GM21723 (cell line): ENCODE measurements around the gene SIKE1.
"Not testable (repeated sequence)": the region's sequence is repeated elsewhere in the genome, so short reads cannot be mapped to it uniquely, and the experiment has no call there.

ENCODE experiments used
- ATAC-seq: cut with Tn5 transposase; IDR thresholded peaks from one replicate; pipeline ENCODE4 v1.9.1; 2021; ENCODE audit warnings: mild to moderate bottlenecking, moderate library complexity; ENCODE audit not compliant: unreplicated experiment

The SIKE1 gene

DNA sequence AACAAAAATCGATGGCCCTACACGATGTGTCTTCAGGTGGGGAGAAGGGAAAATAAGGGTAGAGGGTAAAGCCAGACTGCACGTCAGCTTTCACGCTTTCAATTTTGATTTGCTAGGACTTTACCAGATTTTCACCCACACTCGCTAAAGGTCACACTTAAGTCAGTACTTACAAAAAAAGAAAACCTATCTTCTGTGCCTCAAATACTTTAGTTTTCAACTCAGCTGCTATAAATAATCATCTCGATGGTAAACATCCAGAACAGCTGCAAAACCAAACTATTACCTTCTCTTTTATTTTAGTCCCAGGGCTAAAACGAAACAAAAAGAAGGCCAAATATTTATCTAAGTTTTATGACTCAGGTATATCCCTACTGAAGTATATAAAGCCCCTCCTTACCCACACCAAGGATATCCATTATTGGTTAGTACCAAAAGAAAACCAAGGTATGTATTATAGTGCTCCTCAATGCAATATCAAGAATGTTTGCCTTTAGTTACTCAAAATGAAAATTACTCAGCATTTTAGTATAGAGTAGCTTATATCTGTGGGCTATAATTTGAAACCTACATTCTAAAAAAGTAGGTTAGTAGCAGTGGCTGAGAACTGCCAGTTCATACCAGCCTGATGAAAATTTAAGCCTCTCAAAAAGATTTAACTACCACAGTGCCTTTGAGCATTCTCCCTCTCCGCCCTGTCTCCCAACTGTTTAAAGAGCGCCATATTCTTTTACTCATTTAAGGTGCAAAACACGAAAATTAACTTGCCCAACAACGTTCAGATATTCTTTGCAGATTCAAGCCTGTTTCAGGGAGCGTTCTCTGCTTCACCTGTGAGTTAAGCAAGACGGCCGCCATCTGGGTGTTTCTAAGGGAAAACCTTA is 24.2 kb downstream of the SIKE1 start:
- ATAC-seq = peak; percentile 58

DNA sequence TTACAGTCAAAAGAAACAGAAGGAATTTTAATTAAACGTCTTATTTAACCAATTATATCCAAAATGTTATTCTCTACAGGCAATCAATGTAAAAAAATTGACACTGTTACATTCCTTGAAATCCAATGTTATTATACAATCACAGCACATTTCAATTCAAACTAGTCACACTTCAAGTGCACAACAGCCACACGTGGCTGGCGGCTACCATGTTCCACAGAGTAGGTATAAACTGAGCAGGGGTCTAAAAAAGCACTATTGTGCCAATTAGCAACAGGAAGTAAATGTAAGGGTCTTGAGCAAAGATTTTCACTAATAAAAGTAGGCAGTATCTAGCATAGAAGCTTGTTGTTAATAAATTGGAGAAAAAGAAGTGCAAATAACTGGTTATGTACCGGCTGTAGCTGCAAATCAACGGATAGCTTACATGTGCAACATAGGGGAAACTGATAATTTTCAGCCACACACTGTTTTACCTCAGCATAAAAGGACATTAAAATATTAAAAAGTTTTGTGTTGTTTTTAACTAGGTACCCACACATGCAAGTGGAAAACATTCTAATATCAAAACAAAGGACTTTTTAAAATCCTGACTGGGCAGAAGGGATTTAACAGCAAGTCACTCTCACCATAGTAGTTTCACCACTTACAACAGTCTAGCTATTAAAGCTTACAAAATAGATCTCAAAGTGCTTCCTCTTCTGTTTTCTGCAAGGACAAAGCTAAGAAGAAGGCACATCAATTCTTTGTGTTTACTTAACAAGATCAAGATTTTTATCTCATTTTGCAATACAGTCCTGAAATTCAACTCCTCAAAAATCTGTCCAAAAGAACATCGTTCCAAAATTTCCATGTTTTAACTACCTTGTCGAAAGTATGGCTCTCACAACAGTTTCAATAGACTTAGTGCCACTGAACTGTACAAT is 25.2 kb downstream of the SIKE1 start:
- no peak for ATAC-seq

DNA sequence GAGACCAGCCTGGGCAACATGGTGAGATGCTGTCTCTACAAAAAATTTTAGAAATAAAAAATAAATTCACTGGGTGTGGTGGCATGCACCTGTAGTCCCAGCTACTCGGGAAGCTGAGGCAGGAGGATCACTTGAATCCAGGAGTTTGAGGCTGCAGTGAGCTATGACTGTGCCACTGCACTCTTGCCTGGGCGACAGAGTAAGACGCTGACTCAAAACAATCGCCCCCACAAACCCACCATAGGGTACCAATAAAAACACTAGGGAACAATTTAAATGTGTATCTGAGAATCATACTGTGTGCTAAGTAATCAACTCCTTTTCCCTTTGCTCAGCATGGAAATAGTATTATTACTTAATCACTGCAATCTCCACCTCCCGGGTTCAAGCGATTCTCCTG is 26.8 kb downstream of the SIKE1 start:
- not testable (repeated sequence) for ATAC-seq

DNA sequence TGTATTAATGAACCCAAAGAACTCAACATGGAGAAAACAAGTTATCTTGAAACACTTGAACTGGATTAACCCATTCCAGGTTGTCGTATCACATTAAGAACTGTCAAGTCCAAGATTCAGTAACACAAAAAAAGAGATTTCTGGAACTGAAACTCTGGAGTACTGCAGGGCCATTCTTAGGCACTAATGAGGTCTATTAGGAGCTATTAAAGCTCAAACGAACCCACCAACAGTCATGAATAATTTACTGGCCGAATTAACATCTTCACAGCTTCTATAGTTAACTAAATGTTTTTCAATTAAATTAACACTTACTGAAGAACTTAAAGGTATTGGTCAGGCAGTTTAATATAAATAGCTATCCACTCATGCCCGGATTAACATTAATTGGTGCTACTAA is 27.3 kb downstream of the SIKE1 start:
- ATAC-seq = no peak

DNA sequence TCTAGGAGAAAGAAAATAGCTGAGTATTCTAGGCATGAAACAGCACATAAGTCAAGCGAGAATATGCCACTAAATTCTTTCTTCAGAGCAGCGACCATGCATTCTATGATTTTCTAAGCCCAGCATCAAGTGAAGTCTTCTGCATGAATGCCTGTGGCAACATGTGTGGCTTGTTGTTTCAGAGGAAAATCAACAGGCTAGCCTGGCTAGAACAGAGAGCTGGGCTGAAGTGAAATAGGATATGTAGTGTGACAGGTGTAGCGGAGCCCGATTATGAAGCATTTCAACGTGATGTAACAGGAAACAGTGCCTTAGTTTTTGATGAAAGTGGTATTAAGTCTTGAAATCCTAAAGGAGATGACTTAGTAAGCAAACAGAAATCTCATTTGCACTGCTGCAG is 29.7 kb downstream of the SIKE1 start:
- ATAC-seq = no peak

DNA sequence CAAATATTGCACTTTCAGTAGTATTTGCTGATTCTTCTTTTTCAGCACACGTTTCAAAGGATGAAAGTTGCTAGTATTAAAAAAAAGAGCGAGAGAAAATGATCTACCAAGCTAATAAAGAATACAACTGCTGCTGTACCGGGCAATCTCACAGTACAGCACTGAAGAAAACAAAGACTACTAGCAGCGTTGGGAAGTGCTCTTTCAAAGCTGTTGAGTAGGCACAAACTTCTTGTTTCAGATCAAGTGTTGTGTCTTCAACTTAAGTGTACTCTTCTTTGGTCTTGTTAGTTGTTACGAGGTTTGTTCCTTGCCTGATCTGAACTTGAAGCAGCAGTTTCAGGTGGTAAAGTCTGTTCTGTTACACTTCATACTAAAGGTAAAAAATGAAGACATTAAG is 30.6 kb downstream of the SIKE1 start:
- no peak for ATAC-seq

DNA sequence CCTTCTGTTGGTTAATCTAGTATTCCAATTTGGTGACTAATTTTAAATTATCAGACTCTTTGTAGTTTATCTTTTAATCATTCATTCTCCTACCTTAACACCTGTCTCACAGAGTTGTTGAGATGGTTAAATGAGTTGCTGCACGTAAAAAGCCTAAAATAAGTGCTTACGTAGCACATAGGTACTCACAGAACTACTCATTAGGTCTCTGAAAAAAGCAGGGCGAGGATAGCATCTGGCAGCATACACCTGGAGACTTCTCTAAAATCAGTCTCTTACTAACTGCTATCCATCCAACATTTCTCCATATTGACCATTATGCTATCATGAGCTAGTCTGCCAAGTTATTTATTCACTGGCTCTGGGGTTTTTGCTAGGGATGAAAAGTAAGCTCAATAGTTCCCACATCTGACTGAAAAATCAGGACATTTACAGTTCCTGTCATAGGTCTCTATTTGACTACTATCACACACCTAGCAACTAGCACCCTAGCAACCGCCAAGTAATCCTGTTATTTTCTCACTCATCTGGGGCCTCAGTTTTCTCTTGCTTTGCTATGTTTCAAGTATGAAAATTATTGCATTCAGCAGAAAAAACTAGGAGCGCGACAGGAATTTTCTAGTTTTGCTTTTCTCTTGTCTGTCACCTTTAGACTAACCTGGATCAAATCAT is 33.9 kb downstream of the SIKE1 start:
- ATAC-seq = no peak

DNA sequence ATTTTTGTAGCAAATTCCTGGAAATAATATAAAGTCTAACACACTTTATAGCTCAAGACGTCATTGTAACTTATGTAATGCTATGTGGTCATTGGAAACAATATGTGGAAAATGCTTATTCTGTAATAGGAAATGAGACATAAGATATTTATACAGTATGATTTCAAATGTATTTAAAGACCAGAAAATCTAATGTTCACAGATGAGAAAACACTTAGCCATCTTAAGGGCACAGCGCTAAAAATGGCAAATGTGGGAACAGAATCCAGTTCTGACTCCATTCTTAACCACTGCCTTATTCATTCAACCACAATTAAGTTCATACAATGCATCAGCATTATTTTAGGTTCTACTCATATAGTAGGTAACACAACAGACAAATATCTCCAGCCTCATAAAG is 35.2 kb downstream of the SIKE1 start:
- ATAC-seq = no peak

DNA sequence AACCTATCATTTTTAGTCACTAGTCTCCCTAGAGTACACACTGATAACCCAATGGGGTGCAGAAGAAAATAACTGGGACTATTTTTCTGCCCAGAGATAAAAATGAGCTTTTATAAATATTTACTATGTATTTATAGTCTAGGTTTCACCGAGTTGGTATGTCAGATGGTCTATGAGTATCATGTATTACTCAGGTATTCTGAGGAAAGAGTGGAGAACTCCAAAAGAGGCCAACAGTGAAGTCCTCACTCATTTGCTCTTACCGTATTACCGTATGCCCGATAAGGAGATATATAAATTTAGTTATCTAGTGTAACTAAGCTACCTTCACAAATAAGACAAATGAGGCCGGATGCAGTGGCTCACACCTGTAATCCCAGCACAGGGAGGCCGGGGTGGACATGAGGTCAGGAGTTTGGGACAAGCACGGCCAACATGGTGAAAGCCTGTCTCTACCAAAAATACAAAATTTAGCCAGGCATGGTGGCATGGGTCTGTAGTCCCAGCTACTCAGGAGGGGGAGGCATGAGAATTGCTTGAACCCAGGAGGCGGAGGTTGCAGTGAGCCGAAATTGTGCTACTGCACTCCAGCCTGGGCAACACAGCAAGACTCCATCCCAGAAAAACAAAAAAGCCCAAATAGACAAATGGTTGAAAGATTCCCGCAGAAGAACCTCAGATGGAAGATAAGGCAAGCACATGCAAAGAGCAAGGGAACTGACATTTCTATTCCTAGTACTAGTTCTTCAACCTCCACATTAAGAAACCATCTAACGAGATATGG is 38.3 kb downstream of the SIKE1 start:
- ATAC-seq = no peak

DNA sequence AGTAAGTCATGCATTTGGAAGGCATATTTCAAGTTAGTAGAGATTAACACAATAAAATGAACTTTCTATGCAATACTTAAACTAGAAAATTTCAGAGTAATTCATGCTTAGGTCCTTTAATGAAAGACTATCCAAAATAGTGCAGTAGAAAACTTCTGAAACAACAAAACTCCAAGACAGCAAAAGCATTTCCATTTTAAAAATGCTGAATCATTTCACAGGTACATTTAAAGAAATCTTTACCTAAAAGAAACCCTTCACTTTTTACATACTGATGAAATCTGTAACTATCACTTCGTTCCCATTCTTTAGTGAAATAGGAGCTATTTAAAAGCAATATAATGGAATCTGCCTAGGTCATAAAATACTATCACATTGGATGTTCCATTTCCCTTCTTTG is 40.2 kb downstream of the SIKE1 start:
- no peak for ATAC-seq

DNA sequence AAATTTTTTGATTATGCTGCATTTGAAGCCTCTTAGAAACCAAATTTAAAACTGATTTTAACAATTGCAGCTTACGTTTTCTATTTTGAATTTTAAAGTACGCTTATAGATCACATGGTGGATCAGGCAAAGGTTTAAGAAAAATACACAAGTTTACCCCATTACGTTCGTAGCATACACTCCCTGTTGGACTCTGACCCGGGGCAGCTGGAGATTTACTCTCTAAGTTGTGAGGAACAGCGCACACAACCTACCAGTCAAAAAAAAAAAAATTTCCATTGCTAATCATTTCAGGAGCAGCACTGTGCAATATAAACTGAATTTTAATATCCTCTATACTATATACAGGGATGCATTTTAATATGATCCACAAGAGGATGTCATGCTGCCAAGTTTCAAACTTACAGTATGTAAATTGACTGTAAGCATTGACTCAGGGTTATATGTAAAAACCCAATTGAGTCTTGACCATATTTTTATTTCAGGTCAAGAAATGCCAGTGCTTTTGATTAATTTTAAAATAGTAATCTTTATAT is 43.1 kb downstream of the SIKE1 start:
- no peak for ATAC-seq

DNA sequence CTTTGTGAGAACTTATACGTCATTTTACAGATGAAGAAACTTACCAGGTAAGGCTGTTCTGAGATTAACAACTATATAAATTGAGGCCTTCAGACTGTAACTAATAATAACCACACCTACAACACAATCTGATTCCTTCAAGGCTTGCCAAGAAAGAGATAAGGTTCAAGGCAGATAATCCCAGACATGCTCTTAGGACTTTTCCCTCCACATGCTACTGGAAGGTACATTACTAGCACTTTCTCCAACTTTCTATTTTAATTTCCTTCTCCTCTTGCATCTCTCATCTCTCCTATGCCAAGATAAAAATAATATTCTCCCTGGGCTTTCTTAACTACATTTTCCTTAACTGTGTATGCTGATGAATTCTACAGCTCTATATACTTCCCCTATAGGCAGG is 45.0 kb downstream of the SIKE1 start:
- ATAC-seq = no peak

DNA sequence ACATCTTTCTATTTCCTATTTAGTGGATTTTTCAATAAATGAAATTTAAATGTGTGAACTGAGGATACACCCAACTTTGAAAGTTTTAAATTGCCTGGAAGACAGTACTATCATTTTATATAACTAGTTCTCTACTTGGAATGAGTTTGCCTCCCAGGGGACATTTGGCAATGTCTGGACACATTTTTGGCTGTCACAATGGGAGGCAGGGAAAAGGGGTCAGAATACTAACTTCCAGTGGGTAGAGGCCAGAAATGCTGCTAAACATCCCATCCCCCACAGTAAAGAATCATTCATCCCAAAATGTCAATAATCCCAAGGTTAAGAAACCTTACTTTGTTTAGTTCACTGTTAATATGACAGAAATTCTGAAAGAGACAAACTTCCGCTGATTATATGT is 50.7 kb downstream of the SIKE1 start:
- no peak for ATAC-seq

DNA sequence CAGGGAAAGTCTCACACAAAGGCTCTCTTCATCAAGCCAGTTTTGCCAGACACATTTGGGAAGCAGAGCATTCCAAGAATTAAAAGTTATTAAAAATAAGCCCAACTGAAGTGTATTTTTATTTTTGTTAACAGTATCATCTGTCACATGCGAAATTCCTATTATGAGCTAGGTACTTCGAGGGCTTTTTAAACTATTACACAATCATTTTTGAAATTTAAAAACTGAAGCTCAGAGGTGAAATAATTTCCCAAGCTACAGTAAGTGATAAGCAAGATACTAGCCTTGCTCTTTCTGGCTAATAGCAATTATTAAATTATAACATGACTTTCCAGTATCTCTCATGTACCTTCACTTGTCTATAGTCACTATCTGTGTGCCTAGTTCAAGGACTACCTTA is 51.9 kb downstream of the SIKE1 start:
- no peak for ATAC-seq

DNA sequence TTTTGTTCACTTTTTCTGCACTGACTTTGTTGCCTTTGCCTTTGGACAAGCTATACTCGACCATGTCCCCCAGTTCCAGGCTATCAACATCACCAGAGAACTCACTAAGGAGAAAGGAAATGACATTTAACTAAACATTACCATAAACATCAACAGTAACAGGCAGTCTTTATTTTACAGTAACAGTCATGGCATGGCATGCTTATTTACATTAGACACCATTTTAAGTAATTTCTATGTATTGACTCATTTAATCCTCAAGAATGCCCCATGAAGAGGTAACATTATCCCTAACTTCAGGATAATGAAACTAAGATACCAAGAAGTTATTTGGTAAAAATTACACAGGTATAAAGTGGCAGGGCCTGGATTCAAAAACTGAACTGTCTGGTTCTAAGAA is 55.3 kb downstream of the SIKE1 start:
- no peak for ATAC-seq

DNA sequence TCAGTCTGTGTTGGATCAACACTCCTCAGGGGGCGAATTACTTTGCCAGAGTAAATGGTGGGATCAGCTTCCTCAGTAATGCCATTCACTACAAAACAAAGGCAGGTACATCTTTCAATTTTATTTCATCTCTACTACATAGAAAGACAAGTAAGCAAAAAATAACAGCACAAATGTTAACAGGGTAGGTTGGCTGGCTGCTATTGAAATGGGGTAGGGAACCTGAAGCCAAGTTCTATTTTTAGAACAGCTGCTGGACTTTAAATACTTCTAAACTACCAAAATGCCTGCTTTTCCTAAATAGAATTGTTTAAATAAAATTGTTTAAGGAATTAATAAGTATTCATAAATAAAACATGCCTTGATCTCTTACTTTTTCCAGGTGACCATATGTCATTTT is 56.6 kb downstream of the SIKE1 start:
- no peak for ATAC-seq

DNA sequence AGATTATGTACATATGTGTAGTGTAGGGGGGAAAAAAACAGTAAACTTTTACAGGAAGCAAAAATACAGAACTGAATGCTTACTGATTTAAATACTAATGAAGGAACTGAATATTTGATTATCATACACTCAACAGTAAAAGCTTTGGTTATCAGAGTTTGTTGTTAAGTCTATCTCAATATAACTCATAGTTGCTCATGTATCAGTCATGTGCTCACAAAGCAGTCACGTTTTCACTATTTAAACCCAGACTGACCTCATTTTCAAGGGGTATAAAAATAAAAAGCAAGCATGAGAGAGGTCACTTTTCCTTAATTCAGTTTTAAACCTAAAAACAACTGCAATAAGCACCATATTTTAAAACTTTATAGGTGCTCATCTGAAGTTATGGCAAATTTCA is 57.0 kb downstream of the SIKE1 start:
- ATAC-seq = no peak

DNA sequence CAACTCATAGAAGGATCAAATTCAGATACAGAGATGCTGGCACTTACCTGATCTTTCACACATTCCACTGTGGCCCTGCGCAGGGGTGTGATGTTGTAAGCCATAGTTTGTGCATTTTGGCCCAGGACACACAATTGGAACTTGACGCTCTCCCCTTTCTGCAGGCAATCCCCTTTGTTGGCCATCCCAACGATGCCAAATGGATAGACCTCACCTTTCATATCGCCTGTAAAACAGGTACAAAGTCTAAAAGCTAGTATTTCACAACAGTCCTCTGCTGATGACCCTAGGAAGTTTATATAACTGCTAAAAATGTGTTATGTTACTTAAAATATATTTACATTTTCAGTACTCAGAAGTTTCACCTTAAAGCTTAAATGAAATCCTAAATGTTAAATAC is 60.0 kb downstream of the SIKE1 start:
- no peak for ATAC-seq
